ENCODE data around the gene PRAME. TPM values are rescaled to one million over a fixed set of nuclear protein-coding genes. Genes with fewer than 3 reads are reported as not detected.
"Not testable (repeated sequence)": the region's sequence is repeated elsewhere in the genome, so short reads cannot be mapped to it uniquely, and the experiment has no call there.

PRAME gene
- total RNA-seq, 4 donors from 2014 or later, result not detected

- Histone ChIP-seq H3K4me3 (no peak overlapping the region), H3K4me1 (no peaks in the 10 kb centered on the region), H3K9me3 (no peaks in the 10 kb centered on the region), H3K27me3 (no peaks in the 10 kb centered on the region), H3K27ac (no peak overlapping the region), H3K36me3 (no peaks in the 10 kb centered on the region)
- TF ChIP-seq POLR2A (IDR thresholded peaks at IDR 0.05), result no peak
- DNase-seq, result no peak
These were observed 25.2 kb downstream of the PRAME start for GRCh38 chr22:22533863-22534262.

GRCh38 chr22:22533417-22533816 is 25.6 kb downstream of the PRAME start:
- H3K4me3 ChIP-seq, result no peak overlapping the region
- H3K36me3 ChIP-seq, result no peaks in the 10 kb centered on the region
- no peak for DNase-seq
- TF ChIP-seq CTCF (IDR thresholded peaks at IDR 0.05) (no peak), POLR2A (IDR thresholded peaks at IDR 0.05) (no peak)
- H3K4me1 ChIP-seq, result no peaks in the 10 kb centered on the region
- no peaks in the 10 kb centered on the region for H3K27me3 ChIP-seq
- no peaks in the 10 kb centered on the region for H3K9me3 ChIP-seq
- H3K27ac ChIP-seq, result no peak overlapping the region

GRCh38 chr22:22532547-22533071 is 26.5 kb downstream of the PRAME start:
- H3K36me3 ChIP-seq, H3K27me3 ChIP-seq, H3K9me3 ChIP-seq, DNase-seq, H3K4me3 ChIP-seq, H3K27ac ChIP-seq, H3K4me1 ChIP-seq: not testable (repeated sequence)

- H3K27me3 ChIP-seq, result no peaks in the 10 kb centered on the region
- H3K4me1 ChIP-seq, result no peaks in the 10 kb centered on the region
- no peaks in the 10 kb centered on the region for H3K36me3 ChIP-seq
- no peak overlapping the region for H3K27ac ChIP-seq
- H3K9me3 ChIP-seq, result no peaks in the 10 kb centered on the region
- no peak for TF ChIP-seq CTCF (IDR thresholded peaks at IDR 0.05)
- no peak for TF ChIP-seq POLR2A (IDR thresholded peaks at IDR 0.05)
- no peak overlapping the region for H3K4me3 ChIP-seq
- DNase-seq, result no peak
These were observed 27.1 kb downstream of the PRAME start for GRCh38 chr22:22531770-22532546.

GRCh38 chr22:22528780-22529179 is 30.3 kb downstream of the PRAME start:
- TF ChIP-seq CTCF (IDR thresholded peaks at IDR 0.05), result no peak
- no peak for TF ChIP-seq POLR2A (IDR thresholded peaks at IDR 0.05)
- Histone ChIP-seq H3K4me1 (no peaks in the 10 kb centered on the region), H3K36me3 (no peaks in the 10 kb centered on the region), H3K4me3 (no peak overlapping the region), H3K27me3 (no peaks in the 10 kb centered on the region), H3K9me3 (no peaks in the 10 kb centered on the region), H3K27ac (no peak overlapping the region)
- DNase-seq, result no peak

- DNase-seq, result no peak
- Histone ChIP-seq H3K4me3 (no peak overlapping the region), H3K27me3 (no peaks in the 10 kb centered on the region), H3K36me3 (no peaks in the 10 kb centered on the region), H3K9me3 (no peaks in the 10 kb centered on the region), H3K27ac (no peak overlapping the region), H3K4me1 (no peaks in the 10 kb centered on the region)
- TF ChIP-seq CTCF (IDR thresholded peaks at IDR 0.05) (no peak), POLR2A (IDR thresholded peaks at IDR 0.05) (no peak)
These were observed 31.8 kb downstream of the PRAME start for GRCh38 chr22:22527312-22527711.

Measured in Peyer's patch (tissue), 4 donors.